Heart left ventricle (tissue), 16 donors: ENCODE data around the gene CDH13. TPM values are rescaled to one million over a fixed set of nuclear protein-coding genes. Genes with fewer than 3 reads are reported as not detected.

Experiments
- ATAC-seq, 4 donors: fragments of 200-7000 bp; cut with Tn5 transposase; one replicate each; pipeline ENCODE4 v1.9.1; 2020 to 2022; ENCODE audit warnings: moderate library complexity in 4 of 4, mild to moderate bottlenecking in 3 of 4, moderate number of reproducible peaks in 1 of 4
- DNase-seq, 5 donors: peaks; one replicate each; pipeline ENCODE4 v3.0.0-alpha.2; 2020
- H3K27ac ChIP-seq, 12 donors: fragments of 200-600 bp; sonication (generic) in 4 of 12; one replicate each; pipeline versions ENCODE4 v1.5.0 to v1.8.0; 2016 to 2022; ENCODE audit warnings: mild to moderate bottlenecking in 2 of 12
- H3K27me3 ChIP-seq, 9 donors: fragments of 200-600 bp; sonication (generic) in 2 of 9; one replicate each; pipeline versions ENCODE4 v1.5.1 to v1.8.0; 2016 to 2022; ENCODE audit warnings: mild to moderate bottlenecking in 3 of 9
- H3K36me3 ChIP-seq, 9 donors: fragments of 200-600 bp; sonication (generic) in 2 of 9; one replicate each; pipeline versions ENCODE4 v1.5.0 to v1.8.0; 2018 to 2022; ENCODE audit warnings: mild to moderate bottlenecking in 2 of 9
- H3K4me1 ChIP-seq, 12 donors: fragments of 200-600 bp; sonication (generic) in 4 of 12; one replicate each; pipeline versions ENCODE4 v1.5.0 to v1.8.0; 2016 to 2022; ENCODE audit warnings: mild to moderate bottlenecking in 3 of 12
- H3K4me3 ChIP-seq, 12 donors: fragments of 200-600 bp; sonication (generic) in 4 of 12; one replicate each; pipeline versions ENCODE4 v1.5.0 to v1.8.0; 2017 to 2022; ENCODE audit warnings: mild to moderate bottlenecking in 9 of 12, moderate library complexity in 4 of 12
- H3K9me3 ChIP-seq, 12 donors: fragments of 200-600 bp; sonication (generic) in 4 of 12; one replicate each; pipeline versions ENCODE4 v1.5.0 to v1.8.0; 2016 to 2022; ENCODE audit warnings: mild to moderate bottlenecking in 1 of 12
- CTCF ChIP-seq, 12 donors: fragments of 200-600 bp; sonication (generic) in 4 of 12; IDR thresholded peaks; one replicate each; pipeline versions ENCODE4 v1.5.0 to v1.8.0; 2018 to 2022; ENCODE audit warnings: antibody characterized with exemption in 12 of 12, mild to moderate bottlenecking in 5 of 12
- POLR2A ChIP-seq, 2 donors: fragments of 450-650 bp; IDR thresholded peaks; one replicate each; pipeline ENCODE4 v1.6.1; 2017; ENCODE audit warnings: antibody characterized with exemption in 2 of 2, mild to moderate bottlenecking in 2 of 2, moderate library complexity in 2 of 2
- WGBS, 4 donors: extraction: QIAGEN DNeasy Blood & Tissue Kit in 2 of 4; methylation state at CpG; one replicate each; pipeline versions ENCODE4 v1.1.5 to v1.1.7; 2013 to 2018; 5-methylcytosine and 5-hydroxymethylcytosine counted together
- intact Hi-C, 10 donors: fragments of 100-400 bp; cut with DNase I; formaldehyde crosslinking; loops; one replicate each; pipeline versions ENCODE4 v1.11.1 to v1.14.2; 2022
- polyA plus RNA-seq, 2 donors: library from polyadenylated mRNA; stranded (reverse); fragments of 200-250 nt; gene quantifications; one replicate each; pipeline ENCODE4 v1.2.3, GENCODE V29; 2013
- total RNA-seq, 9 donors: library from RNA; depleted of rRNA in 2 of 9; stranded (reverse); fragments of >200 nt in 2 of 9; fragmentation: NEBNext Ultra II Directional in 3 of 9; extraction: Animal tissue kit (Norgen Biotek cat#: 25700) in 3 of 9; gene quantifications; one replicate each; pipeline versions ENCODE4 v1.1.0 to v1.2.4, GENCODE V29; 2016 to 2023
- donor health status: ischemic (EF 13 %, LVEDD 7.1; RV severe dilation, severe dysfunction).
- donor health status: healthy with polysubstance abuse.
- donor health status: DM: no; HTN: yes; CAD: no.
- donor health status: DM: no; HTN: no; CAD: no.
- donor health status: ischemic (EF 25% LVEDD 6.9; RV normal size, moderate dysfunction).
- donor health status: ischemic (EF 25% LVEDD 5.7; RV mildly dilated, moderate dysfunction).
- donor health status: healthy.
- donor health status: DM: yes; HTN: yes; CAD: no.
- donor health status: ischemic (EF 35%, LVEDD 5.7; RV mildly dilated, moderate dysfunction).
- donor health status: nonischemic (EF 11% LVEDD 7.7; RV severe dilation, severe dysfunction).
- donor health status: DM: yes; HTN: yes; CAD: no.
- donor health status: PGD.
- donor health status: ischemic (EF 29% LVEDD 5.4; RV normal size, mild dysfunction).
- donor health status: nonischemic (EF 23%, LVEDD 6.1; RV moderate dilation, normal function).

CDH13 gene
- total and polyA plus RNA-seq, 11 donors: 15.0 to 172 (median 137) TPM

GRCh38 chr16:82665025-82665424 is 38.3 kb downstream of the CDH13 start:
- ATAC-seq (no peak), DNase-seq (no peak)
- Histone ChIP-seq H3K36me3 (no peaks in the 10 kb centered on the region), H3K4me3 (no peak overlapping the region), H3K9me3 (peaks cover 0 to 6% (median 0%) of the 10 kb centered on the region in 12 donors), H3K27ac (no peak overlapping the region), H3K4me1 (peaks cover 0 to 34% (median 0%) of the 10 kb centered on the region in 12 donors), H3K27me3 (no peaks in the 10 kb centered on the region)
- TF ChIP-seq POLR2A (IDR thresholded peaks at IDR 0.05) (no peak), CTCF (IDR thresholded peaks at IDR 0.05) (no peak)
- WGBS, 4 donors: 66 to 89% (median 83%) methylated on average over 3 of the region's 3 CpGs
- intact Hi-C loops: no loop called here

- intact Hi-C loops: no loop called here
- WGBS, 4 donors: 49 to 84% (median 59%) methylated on average over 11 to 12 of the region's 12 CpGs
- ATAC-seq: peak; percentile 52 to 72 (median 62)
Observed at GRCh38 chr16:82667437-82667836, 40.7 kb downstream of the CDH13 start.

GRCh38 chr16:82668094-82668493 is 41.3 kb downstream of the CDH13 start:
- Histone ChIP-seq H3K4me1 (peaks cover 0 to 38% (median 0%) of the 10 kb centered on the region in 12 donors), H3K4me3 (no peak overlapping the region), H3K27me3 (no peaks in the 10 kb centered on the region), H3K9me3 (peaks cover 0 to 6% (median 0%) of the 10 kb centered on the region in 12 donors), H3K36me3 (no peaks in the 10 kb centered on the region), H3K27ac (peak overlapping the region in 2 of 12 donors; percentile 23 to 40)
- TF ChIP-seq POLR2A (IDR thresholded peaks at IDR 0.05): no peak
- no peak for TF ChIP-seq CTCF (IDR thresholded peaks at IDR 0.05)
- 67 to 73% (median 68%) methylated on average over 3 of the region's 3 CpGs for WGBS, 4 donors
- peak in 1 of 5 donors; percentile 25 for DNase-seq
- intact Hi-C loops: no loop called here
- ATAC-seq: peak; percentile 49 to 67 (median 58)

More at GRCh38 chr16:82667437-82667836, 40.7 kb downstream of the CDH13 start:
- peak overlapping the region in 1 of 12 donors; percentile 40 for H3K27ac ChIP-seq
- no peaks in the 10 kb centered on the region for H3K36me3 ChIP-seq
- H3K27me3 ChIP-seq: no peaks in the 10 kb centered on the region
- peaks cover 0 to 38% (median 0%) of the 10 kb centered on the region in 12 donors for H3K4me1 ChIP-seq
- no peak overlapping the region for H3K4me3 ChIP-seq
- TF ChIP-seq POLR2A (IDR thresholded peaks at IDR 0.05) (no peak), CTCF (IDR thresholded peaks at IDR 0.05) (no peak)
- peaks cover 0 to 6% (median 0%) of the 10 kb centered on the region in 12 donors for H3K9me3 ChIP-seq
- DNase-seq: peak in 2 of 5 donors; percentile 23 to 45

- Histone ChIP-seq H3K27me3 (no peaks in the 10 kb centered on the region), H3K4me3 (no peak overlapping the region), H3K9me3 (no peaks in the 10 kb centered on the region), H3K36me3 (no peaks in the 10 kb centered on the region), H3K27ac (no peak overlapping the region), H3K4me1 (peaks cover 0 to 30% (median 0%) of the 10 kb centered on the region in 12 donors)
- WGBS, 4 donors: 93 to 98% (median 96%) methylated on average over 3 of the region's 3 CpGs
- ATAC-seq (no peak), DNase-seq (no peak)
- intact Hi-C loops: no loop called here
- peak in 7 of 12 donors; percentile 7 to 39 (median 21) for TF ChIP-seq CTCF (IDR thresholded peaks at IDR 0.05)
- no peak for TF ChIP-seq POLR2A (IDR thresholded peaks at IDR 0.05)
Observed at GRCh38 chr16:82671741-82672140, 45.0 kb downstream of the CDH13 start.
